Activated effector memory CD4-positive, alpha-beta T cell treated with Interleukin-2 at 50 U/mL for 16 hours (primary cell): ENCODE measurements around the gene AFF3.
"Not testable (repeated sequence)": the region's sequence is repeated elsewhere in the genome, so short reads cannot be mapped to it uniquely, and the experiment has no call there.

Source experiments
- DNase-seq: peaks from one replicate; pipeline ENCODE4 v3.0.0-alpha.2; 2020

Gene AFF3

GRCh38 chr2:99504844-99505584, 637.4 kb downstream of the AFF3 start:
- no peak for DNase-seq

- DNase-seq = not testable (repeated sequence)
These were observed 638.6 kb downstream of the AFF3 start for GRCh38 chr2:99503662-99504416.

- no peak for DNase-seq
These were observed 646.4 kb downstream of the AFF3 start for GRCh38 chr2:99496021-99496420.
